LNCAP (cell line): Measurements from ENCODE around the gene NREP.

Experiments
- CTCF ChIP-seq: fragments of 450-650 bp; IDR thresholded peaks from 2 replicates; pipeline ENCODE4 v1.5.1; 2017; ENCODE audit warnings: mild to moderate bottlenecking

Gene NREP

GRCh38 chr5:111680737-111681413 lies 76.1 kb downstream of the NREP start:
- no peak for TF ChIP-seq CTCF

DNA sequence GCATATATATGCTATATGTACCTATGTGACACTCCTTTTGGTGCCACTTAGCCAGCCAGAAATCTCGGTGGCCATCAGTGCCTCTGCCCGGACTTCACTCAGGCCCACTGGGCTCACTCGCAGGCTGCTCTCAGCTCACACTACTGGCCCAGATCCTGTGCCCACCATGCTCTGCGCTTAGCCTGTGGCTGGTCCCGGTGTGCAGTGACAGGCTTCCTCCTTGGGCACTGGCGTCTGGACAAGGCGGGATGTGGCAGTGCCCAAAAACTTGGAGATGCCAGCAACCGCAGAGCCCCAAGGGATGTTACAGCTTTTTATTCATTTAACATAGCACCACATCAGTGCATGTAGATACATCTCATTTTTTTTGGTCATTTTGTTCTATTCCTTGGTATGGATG lies 77.4 kb downstream of the NREP start:
- no peak for TF ChIP-seq CTCF
